T-helper 1 cell treated with Interleukin-12 subunit alpha and Interleukin-12 subunit beta and Interleukin-4 antibody, amounts not matched to agents 30 μg/mL and 1 μg/mL, for 36 hours (primary cell): ENCODE results near the gene KCNA10.

ENCODE experiments used
- H3K27ac Mint-ChIP-seq: one replicate; pipeline ENCODE4 v1.8.0; 2021; ENCODE audit warnings: mild to moderate bottlenecking, mixed read lengths
- H3K27me3 Mint-ChIP-seq: one replicate; pipeline ENCODE4 v1.8.0; 2021; ENCODE audit warnings: low read depth, mixed read lengths
- H3K36me3 Mint-ChIP-seq: one replicate; pipeline ENCODE4 v1.8.0; 2021; ENCODE audit warnings: low read depth, mixed read lengths
- H3K4me1 Mint-ChIP-seq: one replicate; pipeline ENCODE4 v1.8.0; 2021; ENCODE audit warnings: low read depth, mixed read lengths
- H3K4me3 Mint-ChIP-seq: one replicate; pipeline ENCODE4 v1.8.0; 2021; ENCODE audit warnings: mild to moderate bottlenecking, moderate library complexity, mixed read lengths
- H3K9me3 Mint-ChIP-seq: one replicate; pipeline ENCODE4 v1.8.0; 2021; ENCODE audit warnings: mixed read lengths

Gene KCNA10

DNA sequence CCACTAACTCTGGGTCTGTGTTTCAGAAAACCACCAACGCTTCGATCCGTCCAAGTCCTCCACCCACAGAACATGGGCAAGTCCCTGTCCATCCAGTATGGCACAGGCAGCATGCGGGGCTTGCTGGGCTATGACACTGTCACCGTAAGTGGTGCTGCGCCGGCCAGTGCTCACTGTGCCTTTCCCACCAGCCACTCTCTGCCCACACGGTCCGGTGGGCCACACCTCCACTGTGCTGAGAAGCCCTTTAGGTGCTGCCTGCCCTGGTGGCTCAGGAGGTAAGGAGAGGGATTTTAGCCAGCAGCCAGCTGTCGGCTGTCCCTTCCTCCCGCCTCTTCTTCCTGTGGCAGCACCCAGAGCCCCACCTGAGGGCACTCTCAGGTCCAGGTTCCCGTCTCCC, 34.2 kb downstream of the KCNA10 start:
- H3K36me3 Mint-ChIP-seq = no peaks in the 10 kb centered on the region
- no peaks in the 10 kb centered on the region for H3K9me3 Mint-ChIP-seq
- H3K4me3 Mint-ChIP-seq = no peak overlapping the region
- no peak overlapping the region for H3K27ac Mint-ChIP-seq
- no peaks in the 10 kb centered on the region for H3K4me1 Mint-ChIP-seq
- peaks cover 17% of the 10 kb centered on the region for H3K27me3 Mint-ChIP-seq

DNA sequence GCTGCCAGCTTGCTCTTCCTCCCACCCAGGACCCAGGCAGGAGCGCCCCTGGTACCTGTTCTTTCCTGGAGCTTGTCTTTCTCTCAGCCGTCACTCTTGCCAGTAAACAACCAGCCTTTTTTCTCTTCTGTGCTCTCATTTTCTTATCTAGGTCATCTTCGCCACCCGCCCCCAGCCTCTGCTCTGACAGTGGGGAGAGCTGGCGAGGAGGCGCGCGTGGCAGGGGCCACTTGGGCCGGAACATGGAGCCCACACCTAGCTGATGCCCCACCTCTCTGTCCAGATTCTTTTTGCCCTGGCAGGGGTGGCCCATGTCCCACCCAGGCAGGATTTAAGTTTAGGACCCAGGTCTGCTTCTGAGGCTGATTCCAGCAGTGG, 35.7 kb downstream of the KCNA10 start:
- Mint-ChIP-seq H3K27ac (no peak overlapping the region), H3K36me3 (no peaks in the 10 kb centered on the region), H3K9me3 (no peaks in the 10 kb centered on the region), H3K4me3 (no peak overlapping the region), H3K27me3 (peaks cover 17% of the 10 kb centered on the region), H3K4me1 (no peaks in the 10 kb centered on the region)

- Mint-ChIP-seq H3K9me3 (no peaks in the 10 kb centered on the region), H3K27me3 (peaks cover 17% of the 10 kb centered on the region), H3K27ac (no peak overlapping the region), H3K36me3 (no peaks in the 10 kb centered on the region), H3K4me3 (no peak overlapping the region), H3K4me1 (no peaks in the 10 kb centered on the region)
These were observed 36.2 kb downstream of the KCNA10 start for GRCh38 chr1:110482662-110483307.

DNA sequence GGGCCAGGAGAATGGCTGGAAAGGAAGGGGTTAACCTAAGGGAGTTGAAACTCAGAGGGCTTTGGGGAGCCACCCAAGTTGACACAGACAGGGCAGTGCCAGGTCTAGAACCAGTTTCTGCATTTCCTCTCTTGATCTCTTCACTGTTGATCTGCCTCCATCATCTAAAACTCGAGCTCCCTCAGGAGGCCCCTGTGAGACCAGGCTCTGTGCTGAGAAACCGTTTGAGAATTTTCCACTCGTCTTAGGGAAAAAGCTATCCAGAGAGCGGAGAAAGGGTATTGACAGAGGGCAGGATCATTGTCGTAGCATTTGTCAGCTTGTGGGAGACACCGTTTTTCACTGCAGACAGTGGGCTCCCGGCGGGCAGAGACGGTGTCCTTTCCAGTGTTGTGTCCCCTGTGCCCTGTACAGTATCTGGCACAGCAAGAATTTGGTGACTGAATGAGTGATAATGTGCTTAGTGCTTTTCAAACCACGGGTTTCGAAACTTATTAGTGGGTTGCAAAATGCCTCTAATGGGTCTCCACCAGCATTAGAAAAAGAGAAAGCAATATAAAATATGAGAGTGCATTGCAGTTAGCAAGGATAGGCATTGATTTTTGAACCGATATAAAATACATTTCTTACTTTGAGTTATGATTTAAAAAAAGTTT, 36.9 kb downstream of the KCNA10 start:
- Mint-ChIP-seq H3K27me3 (peaks cover 17% of the 10 kb centered on the region), H3K9me3 (no peaks in the 10 kb centered on the region), H3K36me3 (no peaks in the 10 kb centered on the region), H3K27ac (no peak overlapping the region), H3K4me3 (no peak overlapping the region), H3K4me1 (no peaks in the 10 kb centered on the region)

DNA sequence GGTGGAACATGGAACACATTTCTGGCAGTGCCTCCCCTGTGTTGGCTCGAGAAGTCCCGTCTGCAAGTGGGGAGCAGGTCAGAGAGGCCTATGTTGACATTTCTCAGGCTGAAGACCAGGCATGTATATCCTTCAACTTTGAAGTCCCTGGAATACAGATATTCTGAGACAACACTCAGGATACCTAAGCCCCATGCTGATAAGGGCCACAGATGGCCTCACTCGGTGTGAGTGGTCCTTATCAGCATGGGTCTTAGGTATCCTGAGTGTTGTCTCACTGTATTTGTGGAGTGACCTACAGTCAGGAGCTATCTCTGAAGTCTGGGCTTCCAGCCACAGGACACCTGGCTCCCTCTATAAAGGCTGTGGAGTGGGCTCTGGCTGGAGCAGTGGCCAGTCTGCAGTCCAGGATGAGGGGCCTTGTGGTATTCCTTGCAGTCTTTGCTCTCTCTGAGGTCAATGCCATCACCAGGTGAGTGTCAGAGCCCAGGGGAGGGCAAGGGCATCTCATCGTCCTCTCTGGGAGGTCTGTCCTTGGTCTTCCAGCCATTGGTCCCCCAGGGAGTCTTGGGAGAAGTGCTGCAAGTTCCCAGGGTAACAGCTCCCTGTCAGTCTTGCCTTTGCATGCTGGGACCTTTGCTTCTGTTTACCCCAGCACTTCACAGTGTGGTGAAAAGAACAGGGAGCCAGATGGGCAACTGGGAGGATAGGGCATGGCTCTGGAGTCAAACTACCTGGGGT, 38.4 kb downstream of the KCNA10 start:
- Mint-ChIP-seq H3K36me3 (no peaks in the 10 kb centered on the region), H3K9me3 (no peaks in the 10 kb centered on the region), H3K27me3 (peaks cover 17% of the 10 kb centered on the region), H3K27ac (no peak overlapping the region), H3K4me3 (no peak overlapping the region), H3K4me1 (no peaks in the 10 kb centered on the region)

- Mint-ChIP-seq H3K27me3 (peaks cover 12% of the 10 kb centered on the region), H3K4me1 (no peaks in the 10 kb centered on the region), H3K36me3 (no peaks in the 10 kb centered on the region), H3K4me3 (no peak overlapping the region), H3K27ac (no peak overlapping the region), H3K9me3 (no peaks in the 10 kb centered on the region)
These were observed 40.1 kb downstream of the KCNA10 start for GRCh38 chr1:110478886-110479285.

DNA sequence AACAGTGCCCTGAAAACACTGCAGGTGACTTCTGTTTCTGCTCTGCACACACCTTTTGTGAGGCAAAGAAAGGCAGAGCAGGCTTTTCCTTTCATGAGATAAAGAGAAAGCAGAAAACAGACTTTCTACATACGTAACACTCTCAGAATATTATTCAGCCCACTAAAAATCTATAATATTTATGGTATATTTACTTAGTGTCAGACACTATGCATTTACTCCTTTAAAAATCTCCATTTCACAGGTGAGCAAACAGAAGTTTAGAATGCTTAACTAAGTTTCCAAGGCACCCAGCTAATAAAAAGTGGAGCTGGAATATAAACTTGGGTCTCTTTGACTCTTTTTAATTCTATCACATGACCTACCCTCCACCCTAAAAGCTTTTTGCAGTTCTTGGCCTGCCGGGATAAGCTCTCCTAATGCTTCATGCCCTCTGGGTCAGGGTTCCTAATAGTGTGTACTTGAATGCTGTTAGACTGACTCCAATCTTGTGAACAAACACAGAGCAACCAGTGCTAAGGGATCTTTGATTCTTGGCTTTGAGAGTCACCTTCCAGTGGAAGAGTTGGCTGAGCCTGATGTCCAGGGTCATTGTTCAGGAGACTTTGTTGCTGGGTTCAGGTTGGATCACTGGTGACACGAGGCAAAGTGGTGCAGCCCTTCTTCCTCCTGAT, 40.9 kb downstream of the KCNA10 start:
- Mint-ChIP-seq H3K4me1 (no peaks in the 10 kb centered on the region), H3K9me3 (no peaks in the 10 kb centered on the region), H3K36me3 (no peaks in the 10 kb centered on the region), H3K4me3 (no peak overlapping the region), H3K27me3 (peaks cover 5% of the 10 kb centered on the region), H3K27ac (no peak overlapping the region)

DNA sequence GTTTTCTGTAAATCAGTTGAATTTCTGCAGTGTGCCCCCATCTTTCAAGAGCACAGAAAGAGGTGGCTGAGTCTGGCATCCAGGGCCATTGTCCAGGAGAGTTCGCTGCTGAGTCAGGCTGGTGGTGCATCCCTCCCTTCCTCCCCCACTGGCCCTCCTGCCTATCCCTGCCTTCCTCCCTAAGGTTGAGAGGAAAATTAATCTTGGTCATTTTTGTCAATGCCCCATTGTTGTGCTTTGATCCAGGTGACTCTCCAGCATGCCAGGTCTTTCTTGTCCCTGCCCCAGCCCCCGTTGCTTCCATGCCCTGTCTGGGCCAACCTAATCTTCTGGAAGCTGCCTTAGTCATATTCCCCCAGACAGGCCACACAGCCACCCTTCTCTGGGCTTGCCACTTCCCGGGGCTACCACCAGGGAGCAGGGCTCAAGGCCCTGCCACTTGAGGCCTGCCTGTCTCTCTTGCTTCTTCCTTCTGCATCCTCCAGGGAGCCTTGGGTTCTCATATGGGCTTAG, 41.5 kb downstream of the KCNA10 start:
- Mint-ChIP-seq H3K27ac (no peak overlapping the region), H3K9me3 (no peaks in the 10 kb centered on the region)

DNA sequence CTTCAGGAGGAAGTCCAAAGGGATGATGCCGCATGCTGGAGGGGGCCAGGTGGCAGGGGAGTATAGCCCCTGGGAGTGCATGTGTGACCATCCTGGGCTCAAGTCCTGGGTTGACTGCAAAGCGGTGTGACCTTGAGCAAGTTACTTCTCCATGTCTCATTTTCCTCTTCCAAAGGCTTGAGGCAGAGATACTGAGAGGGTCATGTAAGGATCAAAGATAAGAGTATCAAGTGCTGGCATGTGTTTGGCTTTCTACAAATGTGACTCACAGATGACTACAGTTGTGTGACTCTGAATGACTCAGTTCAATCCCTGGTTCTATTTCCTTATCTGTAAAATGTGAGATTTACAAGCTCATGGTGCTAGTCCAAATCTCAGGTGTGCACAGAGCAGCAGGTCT, 41.9 kb downstream of the KCNA10 start:
- Mint-ChIP-seq H3K36me3 (no peaks in the 10 kb centered on the region), H3K4me1 (no peaks in the 10 kb centered on the region), H3K9me3 (no peaks in the 10 kb centered on the region), H3K4me3 (no peak overlapping the region), H3K27me3 (peaks cover 10% of the 10 kb centered on the region), H3K27ac (no peak overlapping the region)

More for the DNA sequence above, 41.5 kb downstream of the KCNA10 start:
- H3K27me3 Mint-ChIP-seq = peaks cover 9% of the 10 kb centered on the region
- no peaks in the 10 kb centered on the region for H3K4me1 Mint-ChIP-seq
- H3K36me3 Mint-ChIP-seq = no peaks in the 10 kb centered on the region
- H3K4me3 Mint-ChIP-seq = no peak overlapping the region

- H3K36me3 Mint-ChIP-seq = no peaks in the 10 kb centered on the region
- H3K27me3 Mint-ChIP-seq = peaks cover 14% of the 10 kb centered on the region
- H3K4me1 Mint-ChIP-seq = no peaks in the 10 kb centered on the region
- no peaks in the 10 kb centered on the region for H3K9me3 Mint-ChIP-seq
- no peak overlapping the region for H3K4me3 Mint-ChIP-seq
- no peak overlapping the region for H3K27ac Mint-ChIP-seq
These were observed 42.8 kb downstream of the KCNA10 start for GRCh38 chr1:110476028-110476765.

GRCh38 chr1:110475362-110476027, 43.5 kb downstream of the KCNA10 start:
- Mint-ChIP-seq H3K4me1 (no peaks in the 10 kb centered on the region), H3K36me3 (no peaks in the 10 kb centered on the region), H3K27me3 (peaks cover 15% of the 10 kb centered on the region), H3K9me3 (no peaks in the 10 kb centered on the region), H3K27ac (no peak overlapping the region), H3K4me3 (no peak overlapping the region)

GRCh38 chr1:110474444-110474843, 44.5 kb downstream of the KCNA10 start:
- no peaks in the 10 kb centered on the region for H3K4me1 Mint-ChIP-seq
- H3K27me3 Mint-ChIP-seq = peaks cover 16% of the 10 kb centered on the region
- no peaks in the 10 kb centered on the region for H3K36me3 Mint-ChIP-seq
- H3K9me3 Mint-ChIP-seq = no peaks in the 10 kb centered on the region
- no peak overlapping the region for H3K27ac Mint-ChIP-seq
- no peak overlapping the region for H3K4me3 Mint-ChIP-seq

GRCh38 chr1:110472546-110472945, 46.4 kb downstream of the KCNA10 start:
- Mint-ChIP-seq H3K4me1 (no peaks in the 10 kb centered on the region), H3K27me3 (peaks cover 18% of the 10 kb centered on the region), H3K4me3 (no peak overlapping the region), H3K27ac (no peak overlapping the region), H3K9me3 (no peaks in the 10 kb centered on the region), H3K36me3 (no peaks in the 10 kb centered on the region)

DNA sequence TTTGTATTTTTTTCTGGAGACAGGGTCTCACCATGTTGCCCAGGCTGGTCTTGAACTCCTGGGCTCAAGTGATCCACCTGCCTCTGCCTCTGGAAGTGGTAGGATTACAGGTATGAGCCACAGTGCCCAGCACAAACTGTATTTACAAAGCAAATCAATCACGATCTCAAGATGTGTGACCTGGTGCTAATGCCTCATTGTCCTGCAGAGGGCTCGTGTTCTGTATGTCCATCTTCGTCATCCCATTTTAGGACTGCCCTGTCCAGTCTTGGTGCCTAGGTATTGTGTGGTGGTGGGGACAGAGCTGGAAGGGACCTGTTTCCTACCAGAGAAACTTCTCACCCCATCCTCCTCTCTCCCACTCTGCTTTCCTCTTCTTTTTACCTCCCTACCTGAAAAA, 47.8 kb downstream of the KCNA10 start:
- H3K4me3 Mint-ChIP-seq = no peak overlapping the region
- no peaks in the 10 kb centered on the region for H3K36me3 Mint-ChIP-seq
- H3K9me3 Mint-ChIP-seq = no peaks in the 10 kb centered on the region
- no peak overlapping the region for H3K27ac Mint-ChIP-seq
- H3K27me3 Mint-ChIP-seq = peaks cover 18% of the 10 kb centered on the region
- no peaks in the 10 kb centered on the region for H3K4me1 Mint-ChIP-seq
